Measurements from ENCODE around the gene KRIT1.

The KRIT1 gene

GRCh38 chr7:92150450-92151017 lies 95.2 kb downstream of the KRIT1 start:
- no peak for DNase-seq (ENCODE audit: low spot score)

- no peak for DNase-seq (ENCODE audit: low spot score)
Observed at GRCh38 chr7:92149736-92150239, 95.9 kb downstream of the KRIT1 start.

All from ecto neural progenitor cell (in vitro differentiated cells).